Adrenal gland (tissue), 5 donors: ENCODE data around the gene MS4A13.

Experiments used
- POLR2A ChIP-seq, 2 donors: fragments of 450-650 bp; IDR thresholded peaks; one replicate each; pipeline ENCODE4 v1.6.1; 2017; ENCODE audit warnings: antibody characterized with exemption in 2 of 2, mild to moderate bottlenecking in 2 of 2, moderate library complexity in 1 of 2
- TF ChIP-seq, protein P1 (sequence below), 6 experiments: fragments of 450-650 bp in 4 of 6; fragments of 200-600 bp in 2 of 6; sonication (generic) in 1 of 6; IDR thresholded peaks; 1 replicate in 5 of 6; 2 replicates in 1 of 6; pipeline versions ENCODE4 v1.5.1 to v1.8.0; 2016 to 2021; ENCODE audit warnings: antibody characterized with exemption in 6 of 6, mild to moderate bottlenecking in 2 of 6, moderate library complexity in 1 of 6
- donor health status: DM: no; HTN: no; CAD: no.

DNA sequence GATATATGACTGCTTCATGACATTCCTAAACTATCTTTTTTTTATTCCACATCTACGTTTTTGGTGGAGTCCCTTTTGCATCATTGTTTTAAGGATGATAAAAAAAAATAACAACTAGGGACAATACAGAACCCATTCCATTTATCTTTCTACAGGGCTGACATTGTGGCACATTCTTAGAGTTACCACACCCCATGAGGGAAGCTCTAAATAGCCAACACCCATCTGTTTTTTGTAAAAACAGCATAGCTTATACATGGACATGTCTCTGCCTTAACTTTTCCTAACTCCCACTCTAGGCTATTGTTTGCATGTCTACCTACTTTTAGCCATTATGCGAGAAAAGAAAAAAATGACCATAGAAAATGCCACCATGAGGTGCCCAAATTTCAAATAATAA is 46.4 kb upstream of the MS4A13 start:
- TF ChIP-seq, protein P1, sequence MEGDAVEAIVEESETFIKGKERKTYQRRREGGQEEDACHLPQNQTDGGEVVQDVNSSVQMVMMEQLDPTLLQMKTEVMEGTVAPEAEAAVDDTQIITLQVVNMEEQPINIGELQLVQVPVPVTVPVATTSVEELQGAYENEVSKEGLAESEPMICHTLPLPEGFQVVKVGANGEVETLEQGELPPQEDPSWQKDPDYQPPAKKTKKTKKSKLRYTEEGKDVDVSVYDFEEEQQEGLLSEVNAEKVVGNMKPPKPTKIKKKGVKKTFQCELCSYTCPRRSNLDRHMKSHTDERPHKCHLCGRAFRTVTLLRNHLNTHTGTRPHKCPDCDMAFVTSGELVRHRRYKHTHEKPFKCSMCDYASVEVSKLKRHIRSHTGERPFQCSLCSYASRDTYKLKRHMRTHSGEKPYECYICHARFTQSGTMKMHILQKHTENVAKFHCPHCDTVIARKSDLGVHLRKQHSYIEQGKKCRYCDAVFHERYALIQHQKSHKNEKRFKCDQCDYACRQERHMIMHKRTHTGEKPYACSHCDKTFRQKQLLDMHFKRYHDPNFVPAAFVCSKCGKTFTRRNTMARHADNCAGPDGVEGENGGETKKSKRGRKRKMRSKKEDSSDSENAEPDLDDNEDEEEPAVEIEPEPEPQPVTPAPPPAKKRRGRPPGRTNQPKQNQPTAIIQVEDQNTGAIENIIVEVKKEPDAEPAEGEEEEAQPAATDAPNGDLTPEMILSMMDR (IDR thresholded peaks at IDR 0.05) = no peak
- no peak for TF ChIP-seq POLR2A (IDR thresholded peaks at IDR 0.05)
